Stimulated activated CD8-positive, alpha-beta memory T cell treated with anti-CD3 and anti-CD28 coated beads, Interleukin-12 subunit alpha, Interleukin-12 subunit beta, amount 100 ng/mL, for 24 hours (primary cell): ENCODE data around the gene DOCK9.

Experiments
- DNase-seq: peaks from one replicate; pipeline ENCODE4 v3.0.0-alpha.2; 2020; ENCODE audit errors: extremely low read depth

Gene DOCK9, protein sequence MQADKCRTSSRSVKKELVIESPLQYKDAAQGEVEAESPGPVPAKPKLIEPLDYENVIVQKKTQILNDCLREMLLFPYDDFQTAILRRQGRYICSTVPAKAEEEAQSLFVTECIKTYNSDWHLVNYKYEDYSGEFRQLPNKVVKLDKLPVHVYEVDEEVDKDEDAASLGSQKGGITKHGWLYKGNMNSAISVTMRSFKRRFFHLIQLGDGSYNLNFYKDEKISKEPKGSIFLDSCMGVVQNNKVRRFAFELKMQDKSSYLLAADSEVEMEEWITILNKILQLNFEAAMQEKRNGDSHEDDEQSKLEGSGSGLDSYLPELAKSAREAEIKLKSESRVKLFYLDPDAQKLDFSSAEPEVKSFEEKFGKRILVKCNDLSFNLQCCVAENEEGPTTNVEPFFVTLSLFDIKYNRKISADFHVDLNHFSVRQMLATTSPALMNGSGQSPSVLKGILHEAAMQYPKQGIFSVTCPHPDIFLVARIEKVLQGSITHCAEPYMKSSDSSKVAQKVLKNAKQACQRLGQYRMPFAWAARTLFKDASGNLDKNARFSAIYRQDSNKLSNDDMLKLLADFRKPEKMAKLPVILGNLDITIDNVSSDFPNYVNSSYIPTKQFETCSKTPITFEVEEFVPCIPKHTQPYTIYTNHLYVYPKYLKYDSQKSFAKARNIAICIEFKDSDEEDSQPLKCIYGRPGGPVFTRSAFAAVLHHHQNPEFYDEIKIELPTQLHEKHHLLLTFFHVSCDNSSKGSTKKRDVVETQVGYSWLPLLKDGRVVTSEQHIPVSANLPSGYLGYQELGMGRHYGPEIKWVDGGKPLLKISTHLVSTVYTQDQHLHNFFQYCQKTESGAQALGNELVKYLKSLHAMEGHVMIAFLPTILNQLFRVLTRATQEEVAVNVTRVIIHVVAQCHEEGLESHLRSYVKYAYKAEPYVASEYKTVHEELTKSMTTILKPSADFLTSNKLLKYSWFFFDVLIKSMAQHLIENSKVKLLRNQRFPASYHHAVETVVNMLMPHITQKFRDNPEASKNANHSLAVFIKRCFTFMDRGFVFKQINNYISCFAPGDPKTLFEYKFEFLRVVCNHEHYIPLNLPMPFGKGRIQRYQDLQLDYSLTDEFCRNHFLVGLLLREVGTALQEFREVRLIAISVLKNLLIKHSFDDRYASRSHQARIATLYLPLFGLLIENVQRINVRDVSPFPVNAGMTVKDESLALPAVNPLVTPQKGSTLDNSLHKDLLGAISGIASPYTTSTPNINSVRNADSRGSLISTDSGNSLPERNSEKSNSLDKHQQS (N-terminal part only)

DNA sequence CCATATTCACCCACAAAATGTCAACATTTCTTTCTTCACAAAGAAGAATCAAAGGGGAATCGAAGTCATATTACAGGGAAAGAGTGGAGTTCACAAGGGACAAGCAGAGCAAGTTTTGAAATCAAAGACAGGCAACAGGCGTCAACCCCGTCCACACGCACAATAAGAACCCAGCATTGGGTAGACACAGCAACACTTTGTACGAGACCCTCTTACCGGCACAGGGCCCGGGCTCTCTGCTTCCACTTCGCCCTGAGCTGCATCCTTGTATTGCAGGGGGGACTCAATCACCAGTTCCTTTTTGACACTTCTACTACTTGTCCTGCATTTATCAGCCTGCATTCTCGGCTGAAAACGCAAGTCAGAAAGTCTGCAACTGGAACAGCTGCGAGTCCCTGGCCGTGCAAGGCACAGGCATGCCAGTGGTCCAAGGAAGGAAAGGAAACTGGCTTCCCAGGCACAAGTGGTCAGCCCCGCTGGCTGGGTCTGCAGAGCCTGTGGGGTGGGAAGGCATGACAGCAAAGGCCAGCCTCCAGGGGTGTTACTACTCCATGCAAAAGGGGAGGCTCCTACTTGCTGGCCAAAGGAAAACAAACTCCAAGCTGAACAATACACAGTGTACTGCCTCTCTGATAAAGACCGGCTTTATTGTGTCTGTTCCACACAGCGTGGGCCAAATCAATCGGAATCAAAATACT lies at the start of gene DOCK9:
TSS of gene DOCK9 (minus strand) at position 497 of the 698 bp plus-strand sequence. CDS start at position 342, 155 bp downstream.
- DNase-seq: no peak

DNA sequence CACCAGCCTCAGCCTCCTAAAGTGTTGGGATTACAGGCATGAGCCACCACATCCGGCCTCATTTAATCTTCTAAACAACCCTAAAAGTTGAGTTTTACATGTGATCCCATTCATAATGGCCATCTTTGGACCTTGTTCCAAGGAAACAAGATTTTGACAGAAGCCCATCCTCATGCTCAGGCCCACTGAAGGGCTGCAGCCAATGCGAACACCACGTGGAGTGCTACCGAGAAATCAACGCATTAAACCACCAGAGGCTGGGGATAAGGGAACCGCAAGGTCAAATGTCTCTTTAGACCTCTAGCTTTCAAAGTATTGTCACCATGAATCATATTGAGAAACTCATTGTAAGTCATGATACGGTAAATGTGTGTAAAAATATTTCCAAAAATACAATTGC lies 49.4 kb upstream of the DOCK9 start:
- no peak for DNase-seq

DNA sequence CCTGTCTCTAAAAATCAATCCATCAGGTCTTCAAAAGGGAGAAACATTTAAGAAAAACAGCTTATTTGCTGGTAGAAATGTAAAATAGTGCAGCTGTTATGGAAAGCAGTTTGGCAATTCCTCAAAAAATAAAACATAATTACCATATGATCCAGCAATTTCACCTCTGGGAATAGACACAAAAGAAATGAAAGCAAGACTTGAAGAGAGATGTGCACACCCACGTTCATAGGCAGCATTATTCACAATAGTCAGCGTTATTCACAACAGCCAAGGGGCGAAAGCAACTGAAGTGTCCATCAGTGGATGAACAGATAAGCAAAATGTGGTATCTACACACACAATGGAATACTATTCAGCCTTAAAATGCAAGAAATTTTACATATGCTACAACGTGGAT lies 45.1 kb upstream of the DOCK9 start:
- DNase-seq: no peak

DNA sequence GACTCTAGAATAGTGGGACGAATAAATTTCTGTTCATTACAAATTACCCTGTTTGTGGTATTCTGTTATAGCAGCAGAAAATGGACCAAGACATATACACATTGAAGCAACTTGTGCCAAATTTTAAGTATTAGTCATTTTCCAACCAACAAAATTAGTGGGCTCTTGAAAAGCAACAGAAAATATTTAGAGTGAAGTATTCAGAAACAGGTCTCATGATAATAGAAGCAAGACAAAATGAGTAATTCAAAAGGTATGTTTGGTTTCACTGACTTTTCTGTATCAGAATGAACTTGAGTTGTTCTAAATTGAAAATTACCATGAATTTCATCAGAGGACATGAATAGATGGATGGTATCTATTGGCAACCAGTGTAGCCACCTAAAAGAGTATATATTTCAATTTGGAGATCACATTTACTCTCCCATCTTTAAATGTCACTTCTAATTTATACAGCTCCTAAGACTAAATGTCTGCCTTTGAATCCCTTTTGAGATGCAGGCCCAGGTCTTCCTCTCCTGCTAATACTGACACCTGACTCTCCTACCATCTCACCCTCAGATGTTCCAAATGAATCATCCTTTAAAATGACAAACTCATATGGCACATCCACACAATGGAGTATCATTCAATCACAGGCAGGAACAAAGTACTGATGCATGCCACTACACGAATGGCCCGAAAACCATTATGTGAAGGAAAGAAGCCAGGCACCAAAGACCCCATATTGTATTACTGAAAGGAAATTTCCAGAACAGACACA lies 40.7 kb upstream of the DOCK9 start:
- DNase-seq: no peak

DNA sequence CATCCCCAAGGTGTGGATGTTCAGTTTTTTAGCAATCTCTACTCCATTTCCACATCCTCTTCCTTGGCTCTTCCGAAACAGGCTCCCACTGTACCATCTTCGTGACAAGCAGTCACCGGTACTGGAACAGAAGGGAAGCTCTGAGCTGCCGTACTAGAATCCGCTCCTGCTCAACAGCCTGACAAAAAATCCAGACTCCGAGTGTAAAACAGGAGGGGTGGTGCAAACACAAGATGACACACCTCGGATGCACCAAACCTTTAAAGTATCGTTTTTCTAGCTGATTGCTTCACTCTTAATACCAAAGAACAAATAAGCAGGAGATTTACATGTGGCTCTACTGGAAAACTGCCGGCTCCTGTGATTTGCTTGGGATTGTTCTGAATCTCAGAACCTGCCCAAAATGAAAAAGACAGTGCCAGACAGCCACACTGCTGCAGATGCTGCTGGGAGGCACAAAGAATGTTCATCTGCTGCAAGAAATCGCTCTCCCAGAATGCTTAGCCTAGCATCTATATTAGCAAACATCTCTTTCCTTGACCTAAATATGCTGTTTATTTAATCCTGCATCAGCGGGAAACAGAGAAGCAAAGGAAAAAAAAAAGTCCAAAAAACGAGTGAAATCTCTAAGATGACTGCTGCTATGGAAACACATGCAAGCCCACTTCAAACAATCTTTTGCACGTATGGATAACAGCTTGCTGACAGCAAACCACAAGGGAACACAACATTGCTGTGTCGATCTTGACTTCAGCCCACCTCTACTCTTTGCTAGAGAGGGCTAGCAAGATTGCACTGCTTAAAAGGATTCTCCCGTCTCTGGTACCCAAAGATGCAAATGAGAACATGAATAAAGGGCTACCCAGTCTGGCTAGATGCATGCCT lies 38.0 kb upstream of the DOCK9 start:
- DNase-seq: no peak

DNA sequence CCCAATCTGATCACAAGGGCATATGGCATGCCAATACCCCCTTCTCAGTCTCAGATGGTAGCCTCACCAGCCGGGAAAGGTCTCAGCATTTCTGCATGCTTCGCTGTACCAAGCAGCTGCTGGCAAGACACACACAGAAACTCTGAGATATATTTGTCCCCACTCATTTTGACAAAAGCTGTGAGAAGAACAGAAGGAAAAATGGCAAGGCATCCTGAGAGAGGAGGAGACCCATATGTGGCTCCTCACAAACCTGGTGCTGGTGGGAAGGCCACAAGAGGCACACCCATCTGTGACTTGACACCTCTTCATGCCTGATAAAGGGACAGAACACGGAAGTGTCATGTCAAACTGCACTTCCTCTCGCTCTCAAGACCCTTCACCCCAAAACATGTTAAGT lies 36.7 kb upstream of the DOCK9 start:
- DNase-seq: no peak

DNA sequence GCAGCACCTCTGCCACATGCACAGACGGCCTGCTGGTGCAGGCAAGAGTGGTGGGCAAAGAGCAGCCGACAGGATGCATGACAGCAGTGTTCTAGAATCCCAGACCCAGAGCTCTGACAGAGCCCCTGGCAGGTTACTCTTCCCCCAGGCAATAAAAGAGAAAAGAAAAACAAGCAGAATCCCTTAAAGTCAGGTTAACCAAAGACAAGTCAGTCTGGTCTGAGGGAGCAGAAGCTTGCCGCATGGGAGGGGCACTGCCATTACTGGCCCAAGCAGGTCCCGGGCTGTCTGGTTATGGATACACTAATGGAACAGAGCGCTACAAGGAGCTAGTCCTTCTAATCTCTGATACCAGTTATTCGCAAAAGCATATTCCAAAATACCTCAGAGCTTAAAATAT lies 36.1 kb upstream of the DOCK9 start:
- no peak for DNase-seq

DNA sequence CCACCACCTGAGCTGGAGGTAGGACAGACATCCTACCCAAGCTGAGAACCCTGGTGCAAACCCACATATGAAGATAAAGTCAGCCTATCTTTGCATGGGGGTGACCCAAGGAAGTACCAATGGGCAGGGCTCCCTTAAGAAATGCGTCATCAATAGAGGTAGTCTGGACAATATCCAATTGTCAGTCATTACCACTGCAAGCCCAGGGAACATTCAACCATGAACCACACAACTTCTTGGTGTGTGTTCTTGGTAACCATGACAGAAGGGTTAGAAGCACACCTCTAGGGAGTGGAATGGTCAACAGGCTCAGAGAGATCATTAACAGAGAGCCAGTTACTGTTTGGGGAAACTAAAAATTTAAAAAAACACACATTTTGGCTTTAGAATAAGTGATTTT lies 34.7 kb upstream of the DOCK9 start:
- no peak for DNase-seq

DNA sequence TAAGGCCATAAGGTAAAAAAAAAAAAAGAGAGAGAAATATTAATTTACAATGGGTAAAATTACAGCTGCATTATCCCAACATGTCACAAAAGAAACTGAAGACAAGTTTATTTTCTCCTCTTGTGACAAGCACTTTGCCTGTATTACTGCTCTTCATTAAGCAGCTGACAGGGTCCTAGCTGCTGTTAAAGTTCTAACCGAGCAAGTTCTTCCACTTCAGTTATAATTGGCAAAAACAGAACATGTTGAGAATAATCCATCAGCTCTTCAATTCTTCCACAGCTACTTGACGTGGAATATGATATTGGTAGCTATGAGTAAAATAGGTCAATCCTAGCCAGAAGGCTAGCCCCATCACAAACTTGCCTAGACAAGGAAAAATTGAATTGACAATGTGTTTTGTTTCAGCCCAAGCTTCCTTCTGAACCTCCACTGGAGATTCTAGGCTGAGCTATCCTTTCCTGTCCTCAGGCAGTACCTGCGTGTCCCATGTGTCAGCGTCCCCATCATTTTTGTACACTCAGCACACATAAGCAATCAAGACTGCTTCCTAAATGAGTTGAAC lies 32.2 kb upstream of the DOCK9 start:
- no peak for DNase-seq

DNA sequence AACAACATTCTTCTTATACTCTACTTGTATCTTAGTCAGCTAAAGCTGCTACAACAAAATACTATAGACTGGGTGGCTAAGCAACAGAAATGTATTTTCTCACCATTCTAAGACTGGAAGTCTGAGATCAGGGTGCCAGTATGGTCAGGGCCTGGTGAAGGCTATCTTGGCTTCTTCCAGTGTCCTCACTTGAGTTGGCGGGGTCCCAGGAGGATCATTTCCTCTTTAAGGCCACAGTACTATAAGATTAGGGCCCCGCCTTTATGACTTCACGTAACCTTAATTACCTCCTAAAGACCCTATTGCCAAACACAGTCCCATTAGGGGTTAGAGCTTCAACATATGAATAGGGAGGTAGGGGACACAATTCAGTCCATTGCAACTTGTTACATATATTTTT lies 30.7 kb upstream of the DOCK9 start:
- DNase-seq: no peak

DNA sequence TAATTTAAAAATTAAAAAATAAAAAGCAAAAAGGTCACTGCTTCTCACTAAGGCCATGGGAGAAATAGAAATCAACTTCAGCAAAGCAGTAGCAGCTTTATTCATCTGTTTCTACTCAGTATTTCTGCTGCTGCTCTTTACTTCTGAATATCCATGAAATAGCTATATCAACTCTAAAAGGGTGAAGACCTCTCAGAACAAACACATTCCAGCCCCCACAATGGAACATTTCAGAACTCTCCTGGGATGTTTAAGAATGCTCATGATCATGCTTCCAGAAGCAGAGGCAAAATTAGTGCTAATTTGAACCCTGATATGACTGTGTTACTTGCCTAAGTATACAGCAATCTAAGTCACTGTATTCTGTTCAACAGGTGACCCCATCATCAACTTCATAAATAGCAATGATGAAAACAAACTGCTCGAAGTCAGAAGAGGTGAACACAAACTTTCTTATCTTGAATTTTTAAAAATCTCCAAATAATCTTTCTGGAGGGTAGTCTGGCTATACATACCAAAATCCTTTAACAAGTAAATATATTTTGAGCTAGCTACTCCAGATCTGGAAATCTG lies 29.6 kb upstream of the DOCK9 start:
- DNase-seq: no peak

DNA sequence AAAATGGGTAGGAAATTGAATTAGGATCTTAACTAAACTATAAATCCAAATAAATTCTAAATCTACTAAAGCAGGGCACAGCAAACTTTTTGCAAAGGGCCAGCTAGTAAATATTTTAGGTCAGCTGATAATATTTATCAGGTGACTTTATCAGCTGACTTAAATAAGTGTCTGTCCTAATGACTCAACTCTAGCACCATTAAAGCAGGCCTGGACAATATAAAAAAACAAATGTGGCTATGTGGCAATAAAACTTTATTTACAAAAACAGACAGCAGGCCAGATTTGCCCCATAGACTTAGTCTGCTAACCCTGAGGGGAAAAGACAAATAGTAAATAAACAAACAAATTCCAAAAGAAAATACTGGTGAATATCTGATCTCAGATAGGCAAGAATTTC lies 27.7 kb upstream of the DOCK9 start:
- DNase-seq: no peak

DNA sequence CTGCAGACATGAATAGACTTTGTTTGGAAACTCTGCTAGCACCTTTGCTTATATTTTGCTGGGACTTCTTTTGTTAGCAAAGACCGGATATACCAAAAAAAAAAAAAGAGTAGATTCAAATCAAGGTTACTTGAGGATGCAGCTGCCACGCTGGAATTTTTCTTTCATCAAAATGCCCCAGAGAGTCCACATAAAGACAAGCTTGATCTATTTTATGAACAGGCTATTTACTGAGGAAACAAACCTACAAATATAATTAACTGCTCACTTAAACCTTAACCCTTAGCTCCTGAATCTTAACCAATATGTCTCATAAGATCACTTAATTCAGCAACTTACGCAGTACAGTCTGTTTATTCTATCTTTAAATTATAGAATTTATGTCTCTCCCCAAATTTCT lies 27.1 kb upstream of the DOCK9 start:
- DNase-seq: no peak

DNA sequence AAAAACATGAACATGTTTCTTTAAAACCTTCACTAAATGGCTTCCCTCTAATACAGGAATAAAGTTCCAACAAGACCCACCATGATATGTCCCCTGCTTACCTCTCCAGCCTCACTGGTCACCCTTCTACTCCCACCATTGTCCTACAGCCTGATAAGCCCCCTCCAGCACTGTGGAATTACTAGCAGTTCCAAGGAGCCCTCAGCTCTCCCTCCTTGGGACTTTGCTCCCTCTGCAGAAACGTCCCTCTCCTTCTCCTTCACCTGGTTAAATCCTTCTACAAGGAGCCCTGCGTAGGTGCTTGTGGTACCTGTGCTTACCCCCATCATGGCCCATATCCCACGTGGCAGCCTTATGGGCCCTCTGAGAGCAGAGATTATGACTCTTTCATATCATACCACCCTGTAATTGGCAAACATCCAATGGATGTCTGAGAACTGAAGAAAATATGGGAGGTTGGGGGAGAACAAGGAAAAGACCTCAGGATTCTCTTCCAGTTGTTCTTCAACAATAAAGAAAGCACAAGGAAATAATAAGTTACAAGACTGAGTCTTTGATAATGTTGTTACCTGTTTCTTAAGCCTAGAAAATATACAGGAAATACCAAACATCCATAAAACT lies 26.1 kb upstream of the DOCK9 start:
- DNase-seq: no peak

DNA sequence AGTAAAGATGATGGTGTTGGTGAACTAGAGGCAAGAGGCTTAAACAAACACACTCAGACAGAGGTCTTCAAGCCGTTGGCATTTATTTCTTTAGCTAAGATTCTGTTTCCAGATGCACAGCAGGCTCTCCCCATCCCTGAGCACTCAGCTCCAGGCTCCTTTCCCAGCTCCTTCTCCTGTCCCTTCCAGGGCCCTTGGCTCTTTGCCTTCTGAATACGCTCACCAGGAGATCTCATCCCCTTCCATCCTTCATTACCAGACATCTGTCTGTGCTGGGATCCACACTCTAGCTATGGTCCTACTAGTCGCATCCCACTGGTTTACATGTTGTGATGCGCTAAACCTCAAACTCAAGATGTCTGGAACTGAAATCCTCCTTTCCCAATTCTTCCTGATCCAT lies 25.3 kb upstream of the DOCK9 start:
- no peak for DNase-seq

DNA sequence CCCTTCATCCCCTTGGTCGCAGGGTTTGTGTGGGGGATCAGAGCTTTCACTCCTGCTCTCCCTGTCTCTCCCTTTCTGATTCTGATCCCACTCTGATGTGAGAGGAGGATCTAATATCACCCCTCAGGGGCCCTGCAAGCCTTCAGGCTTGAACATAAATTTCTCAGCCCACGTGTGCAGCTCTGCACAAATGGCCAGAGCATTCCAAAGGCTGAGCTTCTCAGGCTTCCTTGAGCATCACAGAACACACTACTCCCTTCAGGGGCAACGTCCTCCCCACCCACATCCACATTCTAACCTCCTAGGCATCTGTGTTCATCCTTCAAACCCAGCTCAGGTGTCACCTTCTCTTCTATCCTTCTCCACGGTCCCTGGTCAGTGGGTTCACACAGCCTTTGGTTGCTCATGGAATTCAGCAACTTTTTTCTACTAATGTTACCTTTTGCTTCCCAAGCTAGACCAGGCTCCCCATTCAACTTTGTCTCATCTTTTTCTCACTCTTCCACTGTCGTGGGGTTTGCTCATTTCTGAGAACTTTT lies 24.4 kb upstream of the DOCK9 start:
- no peak for DNase-seq

DNA sequence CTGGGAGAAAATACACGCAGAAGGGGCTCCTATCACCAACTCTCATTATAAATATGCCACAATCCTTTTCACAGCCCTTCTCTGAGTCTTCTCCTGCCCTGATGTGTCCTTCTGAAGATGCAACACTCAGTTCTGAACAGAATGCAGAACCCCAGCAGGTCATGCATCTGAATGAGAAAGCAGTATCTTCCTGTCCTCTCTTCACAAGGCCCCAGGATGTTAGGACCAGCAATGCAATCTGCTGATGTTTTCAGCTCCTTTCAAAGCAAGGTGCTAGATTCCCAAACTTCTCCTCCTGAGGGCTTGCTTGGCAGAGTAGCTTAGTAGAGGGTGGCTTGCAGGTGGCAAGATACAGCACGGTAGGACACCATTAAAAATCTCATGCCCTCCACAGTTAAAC lies 22.3 kb upstream of the DOCK9 start:
- no peak for DNase-seq

DNA sequence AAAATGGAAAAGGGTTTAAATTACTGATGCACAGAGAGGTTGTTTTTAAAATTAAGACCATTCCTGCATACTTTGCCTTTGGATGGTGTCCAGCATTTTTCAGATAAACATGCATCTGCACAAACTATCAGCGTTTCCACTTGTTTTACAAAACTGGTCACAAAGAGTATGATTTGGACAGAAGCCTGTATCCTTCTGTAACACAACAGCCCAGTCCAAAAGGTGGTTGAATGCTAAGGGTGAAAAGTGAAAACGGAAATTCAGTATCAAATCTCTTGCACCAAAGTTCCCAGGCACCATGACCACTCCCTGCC lies 21.7 kb upstream of the DOCK9 start:
- DNase-seq: no peak
